SK-N-MC (cell line): ENCODE data around the gene ATXN1.

Source experiments
- EZH2 ChIP-seq: fragments of 200-600 bp; sonication (generic); IDR thresholded peaks from one replicate; pipeline ENCODE4 v1.6.1; 2017; ENCODE audit warnings: antibody characterized with exemption
- FOXP2 ChIP-seq: optimal IDR thresholded peaks from 2 replicates; pipeline ENCODE3; 2011; ENCODE audit warnings: mild to moderate bottlenecking, moderate library complexity; ENCODE audit not compliant: insufficient read depth; ENCODE audit errors: extremely low read length, control extremely low read depth
- POLR2AphosphoS5 ChIP-seq: IDR thresholded peaks from 2 replicates; pipeline ENCODE4 v1.6.1; 2012; ENCODE audit warnings: mild to moderate bottlenecking, low read depth, low read length, borderline replicate concordance

DNA sequence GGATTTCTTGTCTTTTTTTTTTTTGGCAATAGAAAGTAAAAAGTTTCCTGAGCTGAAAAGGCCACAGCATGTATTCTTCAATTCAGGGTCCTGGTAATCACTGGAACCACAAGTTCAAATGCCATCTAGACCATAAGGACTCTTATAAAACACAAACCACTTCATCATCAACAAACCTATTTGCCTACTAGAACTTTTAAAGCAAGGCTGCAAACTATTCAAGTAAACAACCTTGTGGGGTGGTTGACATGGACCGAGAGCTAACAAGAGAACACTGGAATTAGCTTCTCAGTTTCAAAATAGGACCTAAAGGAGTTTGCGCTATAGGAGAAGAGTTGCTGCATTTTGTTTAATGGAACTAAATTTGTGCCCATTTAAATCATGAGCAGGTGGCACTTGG, 215.9 kb downstream of the ATXN1 start:
- no peak for TF ChIP-seq EZH2
- TF ChIP-seq POLR2AphosphoS5: no peak
- TF ChIP-seq FOXP2: no peak
